ENCODE data around the gene B3GNT4.

DNA sequence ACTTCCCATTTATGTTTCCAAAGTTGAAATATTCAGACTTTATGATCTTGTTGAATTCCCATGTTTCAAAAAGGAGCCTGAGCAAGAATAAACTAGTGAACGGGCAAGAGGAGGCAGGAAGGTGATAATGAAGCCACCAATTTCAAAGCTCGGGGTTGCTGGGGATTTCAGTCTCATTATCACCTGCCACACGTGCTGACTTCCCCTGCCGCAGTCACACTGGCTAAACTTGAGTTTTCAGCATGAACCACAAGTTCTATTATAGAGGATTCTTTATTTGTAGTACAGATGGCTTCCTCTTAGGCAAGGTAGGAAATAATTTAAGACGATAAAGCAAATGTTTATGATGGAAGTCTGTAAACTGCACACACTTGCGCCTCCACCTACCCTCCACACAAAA, 40.5 kb downstream of the B3GNT4 start:
- TF ChIP-seq, protein P1, sequence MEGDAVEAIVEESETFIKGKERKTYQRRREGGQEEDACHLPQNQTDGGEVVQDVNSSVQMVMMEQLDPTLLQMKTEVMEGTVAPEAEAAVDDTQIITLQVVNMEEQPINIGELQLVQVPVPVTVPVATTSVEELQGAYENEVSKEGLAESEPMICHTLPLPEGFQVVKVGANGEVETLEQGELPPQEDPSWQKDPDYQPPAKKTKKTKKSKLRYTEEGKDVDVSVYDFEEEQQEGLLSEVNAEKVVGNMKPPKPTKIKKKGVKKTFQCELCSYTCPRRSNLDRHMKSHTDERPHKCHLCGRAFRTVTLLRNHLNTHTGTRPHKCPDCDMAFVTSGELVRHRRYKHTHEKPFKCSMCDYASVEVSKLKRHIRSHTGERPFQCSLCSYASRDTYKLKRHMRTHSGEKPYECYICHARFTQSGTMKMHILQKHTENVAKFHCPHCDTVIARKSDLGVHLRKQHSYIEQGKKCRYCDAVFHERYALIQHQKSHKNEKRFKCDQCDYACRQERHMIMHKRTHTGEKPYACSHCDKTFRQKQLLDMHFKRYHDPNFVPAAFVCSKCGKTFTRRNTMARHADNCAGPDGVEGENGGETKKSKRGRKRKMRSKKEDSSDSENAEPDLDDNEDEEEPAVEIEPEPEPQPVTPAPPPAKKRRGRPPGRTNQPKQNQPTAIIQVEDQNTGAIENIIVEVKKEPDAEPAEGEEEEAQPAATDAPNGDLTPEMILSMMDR (IDR thresholded peaks at IDR 0.05): no peak
- no peak for TF ChIP-seq POLR2A (IDR thresholded peaks at IDR 0.05)

Data from heart left ventricle (tissue), 13 donors.